GM18861 (cell line): ENCODE results near the gene CYTL1.

ENCODE experiments used
- ATAC-seq: cut with Tn5 transposase; IDR thresholded peaks from one replicate; pipeline ENCODE4 v1.9.1; 2021; ENCODE audit not compliant: unreplicated experiment

CYTL1 gene

GRCh38 chr4:4971796-4972195, 47.5 kb downstream of the CYTL1 start:
- ATAC-seq = no peak

DNA sequence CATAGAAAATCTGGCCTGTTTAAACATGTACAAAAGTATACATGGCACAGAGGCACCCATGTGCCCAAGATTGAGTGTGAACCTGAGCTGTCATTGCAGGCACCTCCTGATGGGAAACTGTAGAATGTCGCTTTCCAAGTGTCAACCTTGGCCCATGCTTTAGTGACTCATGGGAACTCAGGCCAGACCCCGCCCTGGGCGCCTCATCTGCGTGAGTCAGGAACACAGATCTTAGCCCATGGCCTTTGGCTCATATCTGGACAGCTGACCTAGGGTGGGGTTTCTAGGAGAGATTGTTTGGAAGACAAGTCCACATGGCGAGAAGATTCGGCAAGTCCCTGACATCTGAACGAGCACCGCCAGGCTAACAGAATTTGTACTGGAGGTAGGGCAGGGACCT, 50.0 kb downstream of the CYTL1 start:
- ATAC-seq = no peak

DNA sequence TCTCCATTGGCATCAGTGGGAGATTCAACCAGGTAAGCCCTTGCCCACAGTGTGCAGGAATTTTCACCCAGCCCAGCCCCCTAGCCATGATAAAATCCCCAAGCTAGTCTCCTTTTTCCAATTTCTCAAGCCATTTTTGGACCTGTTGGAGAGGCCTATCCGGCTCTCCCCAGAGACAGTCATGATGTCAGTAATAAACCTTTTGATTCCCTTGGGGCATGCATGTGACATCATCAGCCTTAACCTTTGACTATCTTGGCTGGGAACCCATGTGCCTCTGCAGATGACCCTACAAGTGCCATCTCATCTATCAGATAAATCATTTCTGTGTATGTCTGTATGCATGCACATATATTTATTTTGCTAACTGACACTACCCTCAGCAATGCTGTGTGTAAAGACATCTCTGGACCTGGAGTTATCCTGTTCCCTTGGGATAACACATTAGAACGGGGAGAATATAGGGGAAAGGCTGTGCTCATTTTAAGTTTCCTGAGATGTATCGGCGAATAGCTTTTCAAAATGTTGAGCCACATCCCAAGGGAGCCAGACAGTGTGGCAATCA, 51.0 kb downstream of the CYTL1 start:
- no peak for ATAC-seq
